CD4-positive, alpha-beta T cell treated with Interleukin-12 subunit alpha and Interleukin-12 subunit beta, for 1 hour (primary cell): Measurements from ENCODE around the gene MRPL47.

Source experiments
- DNase-seq: peaks from one replicate; pipeline ENCODE4 v3.0.0-alpha.2; 2020

Gene MRPL47

GRCh38 chr3:179590669-179591068 lies 13.8 kb downstream of the MRPL47 start:
- DNase-seq: no peak

GRCh38 chr3:179589143-179589542 lies 15.3 kb downstream of the MRPL47 start:
- DNase-seq: no peak

GRCh38 chr3:179580992-179581391 lies 23.4 kb downstream of the MRPL47 start:
- no peak for DNase-seq

GRCh38 chr3:179565496-179565895 lies 38.9 kb downstream of the MRPL47 start:
- no peak for DNase-seq

GRCh38 chr3:179563271-179563783 lies 41.1 kb downstream of the MRPL47 start:
- DNase-seq: peak; percentile 65

GRCh38 chr3:179562591-179563270 lies 41.7 kb downstream of the MRPL47 start, which contains the start of gene ACTL6A:
ACTL6A (plus strand) TSS chr3:179562926; CDS start chr3:179563093, 167 bp downstream.
- peak; percentile 98 for DNase-seq

- no peak for DNase-seq
These were observed 43.6 kb downstream of the MRPL47 start for GRCh38 chr3:179560791-179561190.

- DNase-seq: peak; percentile 49
These were observed 45.6 kb downstream of the MRPL47 start for GRCh38 chr3:179558742-179559364.

GRCh38 chr3:179551349-179552105 lies 52.9 kb downstream of the MRPL47 start:
- DNase-seq: no peak

GRCh38 chr3:179546814-179547241 lies 57.6 kb downstream of the MRPL47 start:
- no peak for DNase-seq

- no peak for DNase-seq
These were observed 59.3 kb downstream of the MRPL47 start for GRCh38 chr3:179544981-179545645.

GRCh38 chr3:179542375-179542774 lies 62.1 kb downstream of the MRPL47 start:
- DNase-seq: no peak

GRCh38 chr3:179541596-179541995 lies 62.8 kb downstream of the MRPL47 start:
- no peak for DNase-seq

- no peak for DNase-seq
These were observed 63.3 kb downstream of the MRPL47 start for GRCh38 chr3:179541094-179541493.
